ENCODE measurements around the gene CPZ.
"Not testable (repeated sequence)": the region's sequence is repeated elsewhere in the genome, so short reads cannot be mapped to it uniquely, and the experiment has no call there.

Gene CPZ

DNA sequence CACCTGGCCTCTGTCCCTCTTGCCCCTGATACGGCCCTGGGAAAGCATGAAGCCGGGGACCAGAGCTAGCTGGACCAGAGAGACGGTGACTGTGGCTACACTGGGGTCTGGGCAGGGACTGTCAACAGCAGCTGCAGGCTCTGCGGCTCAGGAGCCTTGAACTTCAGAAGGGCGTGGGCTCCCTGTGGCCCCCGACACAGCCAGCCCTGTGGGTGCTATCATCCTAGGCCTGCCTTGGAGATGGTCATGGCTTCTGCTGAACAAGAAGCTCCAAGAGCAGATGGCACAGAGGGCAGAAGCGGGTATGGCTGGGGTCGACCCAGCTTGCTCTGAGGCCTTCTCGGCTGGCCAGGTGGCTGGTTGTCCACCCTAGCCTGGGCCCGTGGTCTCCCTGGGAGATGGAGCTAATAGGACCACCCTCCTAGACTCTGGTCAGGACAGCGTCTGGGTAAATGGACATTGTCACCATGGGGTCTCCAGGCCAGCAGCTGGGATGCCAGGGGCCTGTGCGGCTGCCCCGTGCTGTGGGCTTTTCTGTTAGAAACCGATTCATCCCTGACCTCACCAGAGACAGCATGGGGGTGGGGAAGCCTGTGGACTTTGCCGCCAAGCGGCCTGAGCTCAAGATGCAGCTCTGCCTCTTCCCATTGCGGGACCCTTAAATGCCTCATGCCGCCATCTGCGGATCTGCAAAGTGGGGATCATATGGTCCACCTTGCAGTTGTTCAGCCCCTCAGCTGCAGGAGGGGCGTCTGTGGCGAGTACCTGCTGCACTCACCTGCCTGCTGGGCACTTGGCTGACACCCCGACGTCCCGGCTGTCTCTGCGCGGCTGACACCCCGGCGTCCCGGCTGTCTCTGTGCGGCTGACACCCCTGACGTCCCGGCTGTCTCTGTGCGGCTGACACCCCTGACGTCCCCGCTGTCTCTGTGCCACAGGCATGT, 21.1 kb downstream of the CPZ start:
- no peak for DNase-seq

DNA sequence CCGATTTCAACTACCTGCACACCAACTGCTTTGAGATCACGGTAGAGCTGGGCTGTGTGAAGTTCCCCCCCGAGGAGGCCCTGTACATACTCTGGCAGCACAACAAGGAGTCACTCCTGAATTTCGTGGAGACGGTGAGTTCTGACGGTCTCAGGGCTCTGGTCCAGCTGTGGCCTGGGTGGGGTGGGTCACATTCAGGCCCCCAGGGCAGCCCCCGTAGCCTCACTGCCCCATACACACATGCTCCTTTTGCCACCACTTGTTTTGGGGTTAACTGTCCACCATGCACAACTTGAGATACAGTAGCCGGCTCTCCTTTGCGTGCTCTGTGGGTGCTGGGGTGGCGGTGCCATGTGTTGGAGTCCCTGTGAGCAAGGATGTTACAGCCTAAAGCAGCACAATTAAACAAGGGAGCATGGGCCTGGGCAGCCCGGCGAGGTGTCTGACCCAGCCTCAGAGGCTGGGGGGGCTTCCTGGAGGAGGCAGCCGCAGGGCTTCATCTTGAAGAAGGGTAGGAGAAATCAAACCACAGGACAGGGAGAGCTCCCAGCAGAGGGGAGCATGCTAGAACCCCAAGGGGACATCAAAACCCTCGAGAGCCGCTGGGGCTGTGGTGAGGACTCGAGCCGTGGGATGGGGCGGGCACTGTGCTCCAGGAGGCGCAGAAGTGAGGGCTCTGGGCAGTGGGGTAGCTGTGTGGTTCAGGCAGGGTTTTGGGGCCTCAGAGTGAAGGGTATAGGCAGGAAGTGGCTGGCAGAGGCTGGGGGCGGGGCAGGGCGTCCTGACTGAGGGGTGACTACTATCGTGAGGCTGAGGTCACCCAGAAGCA, 22.0 kb downstream of the CPZ start:
- no peak for DNase-seq

DNA sequence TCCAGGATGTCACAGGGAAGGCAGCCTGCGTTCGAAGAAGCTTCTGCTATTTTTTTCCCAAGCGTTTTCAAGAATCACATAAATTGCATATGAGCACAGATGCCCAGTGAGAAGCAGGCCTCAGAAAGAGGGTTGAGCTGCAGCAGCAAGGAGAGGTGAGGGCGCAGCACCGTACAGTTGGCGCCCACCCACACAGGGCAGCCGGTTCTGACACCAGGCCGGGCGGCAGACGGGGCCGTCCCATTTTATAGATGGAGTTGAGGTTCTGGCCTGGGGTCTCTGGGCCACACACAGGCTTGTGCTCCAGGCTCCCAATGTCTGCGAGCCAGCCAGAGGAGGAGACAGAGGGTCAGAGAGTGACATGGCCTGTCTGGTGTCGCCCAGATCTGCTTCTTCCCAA, 22.8 kb downstream of the CPZ start:
- no peak for DNase-seq

DNA sequence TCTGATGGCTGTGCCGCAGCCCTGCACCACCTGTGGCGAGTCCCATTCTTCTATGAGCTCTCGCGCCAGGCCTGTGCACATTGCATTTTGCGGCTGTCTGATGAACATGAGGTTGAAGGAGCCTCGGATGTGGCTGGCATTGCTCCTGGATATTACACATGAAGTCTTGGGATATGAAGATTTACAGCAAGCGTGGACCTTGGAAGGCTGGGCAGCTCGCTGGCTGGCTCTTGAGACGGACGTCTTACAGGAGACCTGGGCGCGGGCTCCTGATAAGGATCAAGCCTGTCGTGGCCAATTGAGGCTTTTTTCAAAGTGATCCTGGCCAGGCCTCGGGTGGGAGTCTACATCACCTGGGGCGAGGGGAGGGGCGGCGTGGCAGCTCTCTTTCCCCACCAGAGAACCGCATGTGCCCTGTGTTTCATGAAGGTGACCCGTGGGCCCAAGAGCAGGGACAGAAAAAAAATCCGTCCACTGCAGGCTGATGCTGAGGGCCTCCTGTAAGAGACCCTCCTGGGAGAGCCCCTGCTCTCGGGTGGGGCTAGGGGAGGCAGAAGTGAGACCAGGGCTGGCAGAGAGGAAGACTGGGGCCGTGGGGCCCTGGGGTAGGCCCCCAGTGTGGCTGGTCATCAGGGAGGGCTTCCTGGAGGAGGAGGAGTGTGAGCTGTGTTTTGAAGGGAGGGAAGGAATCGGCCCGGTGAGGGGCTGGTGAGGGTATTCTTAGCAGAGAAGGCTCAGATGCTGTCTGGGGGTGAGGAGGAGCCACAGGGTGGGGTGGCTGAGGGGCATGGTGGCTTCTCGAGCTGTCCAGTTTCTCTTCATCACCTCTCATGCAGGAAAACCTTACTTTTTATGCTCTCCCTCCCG, 23.6 kb downstream of the CPZ start:
- DNase-seq: no peak

DNA sequence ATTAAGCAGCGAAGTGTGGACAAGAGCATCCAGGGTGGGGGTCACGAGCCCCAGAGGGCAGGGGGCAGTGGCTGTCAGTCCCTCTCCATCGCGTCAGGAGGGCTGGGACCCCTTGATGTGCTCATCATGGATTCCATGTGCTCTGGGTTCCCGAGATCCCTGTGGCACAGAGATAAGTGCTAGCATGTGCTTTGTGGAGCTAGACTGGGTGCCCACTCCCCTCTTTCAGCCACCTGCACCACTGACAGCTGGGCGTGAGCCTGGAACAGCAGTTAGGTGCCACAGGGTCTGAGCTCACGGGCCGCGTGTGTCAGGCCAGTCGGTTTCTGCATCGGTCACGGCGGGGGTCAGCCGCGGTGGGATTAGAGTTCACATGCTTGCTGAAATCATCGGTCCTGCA, 24.3 kb downstream of the CPZ start:
- DNase-seq: no peak

DNA sequence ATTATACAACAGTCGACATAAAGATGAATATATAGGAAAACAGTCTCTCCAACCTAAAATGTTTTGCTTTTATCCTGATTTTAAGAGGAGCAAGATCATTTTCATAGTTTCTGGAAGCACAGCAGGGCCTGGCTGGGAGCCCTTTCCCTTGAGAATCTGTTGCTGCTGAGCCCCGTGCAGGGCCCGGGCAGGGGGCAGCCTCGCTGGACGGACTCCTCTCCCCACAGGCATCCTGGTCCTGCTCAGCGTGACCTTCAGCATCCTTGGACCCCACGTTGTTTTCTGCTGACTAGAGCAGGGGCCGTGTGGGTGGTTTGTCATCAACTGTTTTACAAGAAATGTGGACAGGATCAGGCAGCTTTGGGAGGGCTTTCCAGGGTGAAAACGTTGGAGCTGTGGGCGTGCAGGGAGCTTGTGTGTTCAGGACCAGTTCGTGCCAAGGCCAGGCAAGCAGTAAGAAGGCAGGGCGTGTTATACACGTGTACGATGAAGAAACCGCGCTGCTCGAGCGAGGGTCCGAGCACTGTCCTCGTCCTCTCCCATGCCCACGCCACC, 25.0 kb downstream of the CPZ start:
- no peak for DNase-seq

DNA sequence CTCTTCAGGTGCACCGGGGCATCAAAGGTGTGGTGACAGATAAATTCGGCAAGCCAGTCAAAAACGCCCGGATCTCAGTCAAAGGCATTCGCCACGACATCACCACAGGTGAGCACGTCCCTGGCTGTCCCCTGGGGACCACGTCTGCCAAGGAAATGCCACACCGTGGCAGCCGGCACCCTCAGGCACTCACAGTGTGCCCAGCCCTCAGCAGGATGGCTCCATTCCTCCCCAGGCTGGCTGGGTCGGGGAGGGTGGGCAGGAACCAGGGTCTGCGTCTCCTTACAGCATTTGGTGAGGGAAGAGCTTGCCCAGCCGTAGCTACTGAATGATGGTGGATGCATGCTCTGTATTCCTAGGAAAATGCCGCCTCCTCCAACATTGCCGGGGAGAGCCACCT, 25.9 kb downstream of the CPZ start:
- DNase-seq: no peak

DNA sequence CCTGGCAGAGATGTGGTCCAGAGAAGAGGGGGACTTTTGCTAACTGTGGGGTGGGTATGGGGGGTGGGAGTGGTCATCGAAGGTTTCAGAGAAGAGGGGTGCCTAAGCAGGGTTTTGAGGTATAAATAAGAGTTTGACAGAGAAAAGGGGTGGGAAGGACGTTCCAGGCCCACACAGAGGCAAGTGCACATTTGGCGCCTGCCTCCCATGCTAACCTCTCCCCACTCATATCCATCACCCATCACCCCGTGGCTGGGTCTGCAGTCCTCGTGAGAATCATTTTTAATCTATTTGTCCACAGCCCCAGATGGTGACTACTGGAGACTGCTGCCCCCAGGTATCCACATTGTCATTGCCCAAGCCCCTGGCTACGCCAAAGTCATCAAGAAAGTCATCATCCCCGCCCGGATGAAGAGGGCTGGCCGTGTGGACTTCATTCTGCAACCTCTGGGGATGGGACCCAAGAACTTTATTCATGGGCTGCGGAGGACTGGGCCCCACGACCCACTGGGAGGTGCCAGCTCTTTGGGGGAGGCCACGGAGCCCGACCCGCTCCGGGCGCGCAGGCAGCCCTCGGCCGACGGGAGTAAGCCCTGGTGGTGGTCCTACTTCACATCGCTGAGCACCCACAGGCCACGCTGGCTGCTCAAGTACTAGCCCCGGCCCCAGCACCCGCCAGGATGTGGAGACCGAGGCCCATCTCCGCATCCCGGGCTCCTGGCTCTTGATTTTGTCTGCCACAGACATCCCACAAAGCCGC, 26.6 kb downstream of the CPZ start:
- no peak for DNase-seq

DNA sequence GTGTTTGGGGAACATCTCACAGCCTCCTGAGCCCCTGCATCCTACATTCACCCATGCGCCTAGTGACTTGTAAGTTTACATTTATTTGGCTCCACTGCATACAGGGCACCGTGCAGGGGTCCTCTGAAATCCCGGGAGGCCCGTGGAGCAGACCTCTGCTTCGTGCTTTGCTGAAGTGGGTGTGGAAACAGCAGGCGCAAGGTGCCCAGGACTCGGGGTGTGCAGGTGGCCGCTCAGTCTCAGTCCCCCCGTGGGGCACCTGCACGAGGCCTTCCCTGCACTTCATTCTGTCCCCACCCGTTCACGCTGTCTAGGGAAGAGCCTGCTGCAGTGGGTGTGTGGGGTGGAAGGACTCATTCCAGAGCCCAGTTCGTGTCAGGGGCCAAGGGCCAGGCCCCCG, 28.6 kb downstream of the CPZ start:
- not testable (repeated sequence) for DNase-seq

DNA sequence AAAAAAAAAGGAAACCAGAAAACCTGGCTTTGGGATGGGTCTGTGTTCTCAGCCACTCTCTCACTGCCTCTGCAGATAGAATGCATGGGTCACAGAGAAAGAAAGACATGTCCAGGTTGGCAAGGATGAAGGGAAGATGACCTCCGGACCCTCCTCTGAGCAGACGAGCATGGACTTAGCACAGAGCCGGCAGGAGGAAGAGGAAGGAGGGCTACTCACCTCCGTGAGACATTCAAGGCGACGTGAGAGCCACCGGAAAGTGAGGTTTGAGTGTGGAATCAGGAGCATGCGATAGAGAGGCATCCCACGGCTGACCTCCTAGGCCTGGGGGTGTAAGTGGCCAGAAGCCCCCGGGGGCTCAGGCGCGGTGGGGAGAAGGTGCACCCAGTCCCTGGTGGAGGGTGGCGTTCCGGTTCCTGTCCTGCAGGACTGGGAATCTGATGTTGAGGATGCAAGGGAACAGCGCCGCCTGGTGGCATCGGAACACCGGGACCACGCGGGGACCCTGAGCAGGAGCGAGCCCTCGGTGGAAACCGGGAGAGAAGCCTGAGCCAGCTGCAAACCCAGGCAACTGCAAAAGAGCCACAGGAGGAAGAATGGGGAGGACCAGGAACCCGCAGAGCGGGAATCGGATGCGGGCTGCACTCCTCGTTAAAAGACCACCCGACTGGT, 32.2 kb downstream of the CPZ start:
- DNase-seq: not testable (repeated sequence)

DNA sequence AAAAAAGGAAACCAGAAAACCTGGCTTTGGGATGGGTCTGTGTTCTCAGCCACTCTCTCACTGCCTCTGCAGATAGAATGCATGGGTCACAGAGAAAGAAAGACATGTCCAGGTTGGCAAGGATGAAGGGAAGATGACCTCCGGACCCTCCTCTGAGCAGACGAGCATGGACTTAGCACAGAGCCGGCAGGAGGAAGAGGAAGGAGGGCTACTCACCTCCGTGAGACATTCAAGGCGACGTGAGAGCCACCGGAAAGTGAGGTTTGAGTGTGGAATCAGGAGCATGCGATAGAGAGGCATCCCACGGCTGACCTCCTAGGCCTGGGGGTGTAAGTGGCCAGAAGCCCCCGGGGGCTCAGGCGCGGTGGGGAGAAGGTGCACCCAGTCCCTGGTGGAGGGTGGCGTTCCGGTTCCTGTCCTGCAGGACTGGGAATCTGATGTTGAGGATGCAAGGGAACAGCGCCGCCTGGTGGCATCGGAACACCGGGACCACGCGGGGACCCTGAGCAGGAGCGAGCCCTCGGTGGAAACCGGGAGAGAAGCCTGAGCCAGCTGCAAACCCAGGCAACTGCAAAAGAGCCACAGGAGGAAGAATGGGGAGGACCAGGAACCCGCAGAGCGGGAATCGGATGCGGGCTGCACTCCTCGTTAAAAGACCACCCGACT, 37.8 kb downstream of the CPZ start:
- not testable (repeated sequence) for DNase-seq

DNA sequence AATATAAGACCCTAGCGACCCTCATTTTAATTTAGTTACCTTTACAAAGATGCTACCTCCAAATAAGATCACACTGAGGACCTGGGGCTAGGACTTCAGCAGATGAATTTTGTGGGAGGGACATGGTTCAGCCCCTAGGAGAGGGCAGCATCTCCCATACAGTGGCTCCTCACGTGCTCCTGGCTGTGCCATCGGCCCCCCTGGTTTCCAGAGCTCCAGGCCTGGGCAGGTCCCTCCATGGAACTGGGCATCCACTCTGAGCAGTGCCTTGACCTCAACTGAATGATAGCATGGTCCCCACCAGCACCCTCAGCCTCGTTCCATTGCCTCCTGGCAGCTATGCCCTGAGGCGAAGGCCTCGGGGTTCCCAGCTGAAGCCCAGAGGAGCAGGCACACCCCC, 39.3 kb downstream of the CPZ start:
- not testable (repeated sequence) for DNase-seq

DNA sequence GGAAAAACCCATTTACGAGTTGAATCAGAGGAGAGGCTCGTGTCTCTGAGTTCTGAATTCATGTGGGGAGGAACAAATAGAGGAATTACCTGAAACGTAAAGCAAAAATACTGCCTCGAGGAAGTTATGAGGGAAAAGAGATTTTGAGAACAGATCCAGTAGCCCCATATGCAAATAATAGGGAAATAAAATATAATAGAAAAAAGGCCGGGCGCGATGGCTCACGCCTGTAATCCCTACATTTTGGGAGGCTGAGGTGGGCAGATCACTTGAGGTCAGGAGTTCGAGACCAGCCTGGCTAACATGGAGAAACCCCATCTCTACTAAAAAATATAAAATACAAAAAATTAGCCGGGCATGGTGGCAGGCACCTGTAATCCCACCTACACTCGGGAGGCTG, 42.2 kb downstream of the CPZ start:
- not testable (repeated sequence) for DNase-seq

DNA sequence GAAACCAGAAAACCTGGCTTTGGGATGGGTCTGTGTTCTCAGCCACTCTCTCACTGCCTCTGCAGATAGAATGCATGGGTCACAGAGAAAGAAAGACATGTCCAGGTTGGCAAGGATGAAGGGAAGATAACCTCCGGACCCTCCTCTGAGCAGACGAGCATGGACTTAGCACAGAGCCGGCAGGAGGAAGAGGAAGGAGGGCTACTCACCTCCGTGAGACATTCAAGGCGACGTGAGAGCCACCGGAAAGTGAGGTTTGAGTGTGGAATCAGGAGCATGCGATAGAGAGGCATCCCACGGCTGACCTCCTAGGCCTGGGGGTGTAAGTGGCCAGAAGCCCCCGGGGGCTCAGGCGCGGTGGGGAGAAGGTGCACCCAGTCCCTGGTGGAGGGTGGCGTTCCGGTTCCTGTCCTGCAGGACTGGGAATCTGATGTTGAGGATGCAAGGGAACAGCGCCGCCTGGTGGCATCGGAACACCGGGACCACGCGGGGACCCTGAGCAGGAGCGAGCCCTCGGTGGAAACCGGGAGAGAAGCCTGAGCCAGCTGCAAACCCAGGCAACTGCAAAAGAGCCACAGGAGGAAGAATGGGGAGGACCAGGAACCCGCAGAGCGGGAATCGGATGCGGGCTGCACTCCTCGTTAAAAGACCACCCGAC, 43.5 kb downstream of the CPZ start:
- not testable (repeated sequence) for DNase-seq

DNA sequence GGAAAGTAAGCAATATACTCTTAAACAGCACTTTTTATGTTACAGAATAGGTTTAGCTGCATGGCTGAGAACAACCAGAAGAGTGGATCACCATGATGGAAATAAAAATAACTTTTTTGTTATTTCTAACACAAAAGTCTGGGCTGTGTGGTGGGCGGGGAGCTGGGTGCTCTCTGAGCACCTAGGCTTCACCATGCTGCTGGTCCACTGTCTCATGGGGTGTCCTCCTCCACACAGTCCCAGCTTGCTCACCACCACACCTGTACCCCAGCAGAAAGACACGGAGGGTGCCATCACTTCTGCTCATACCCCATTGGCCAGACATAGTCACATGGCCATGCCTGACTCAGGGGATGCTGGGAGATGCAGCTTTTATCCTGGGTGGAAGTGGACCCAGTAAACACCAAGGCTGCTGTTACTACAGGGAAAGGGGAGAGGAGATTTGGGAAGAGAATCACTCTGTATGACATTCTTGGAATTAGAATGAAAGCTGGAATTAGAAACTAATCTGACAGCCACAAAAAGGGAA, 45.0 kb downstream of the CPZ start:
- DNase-seq: no peak

DNA sequence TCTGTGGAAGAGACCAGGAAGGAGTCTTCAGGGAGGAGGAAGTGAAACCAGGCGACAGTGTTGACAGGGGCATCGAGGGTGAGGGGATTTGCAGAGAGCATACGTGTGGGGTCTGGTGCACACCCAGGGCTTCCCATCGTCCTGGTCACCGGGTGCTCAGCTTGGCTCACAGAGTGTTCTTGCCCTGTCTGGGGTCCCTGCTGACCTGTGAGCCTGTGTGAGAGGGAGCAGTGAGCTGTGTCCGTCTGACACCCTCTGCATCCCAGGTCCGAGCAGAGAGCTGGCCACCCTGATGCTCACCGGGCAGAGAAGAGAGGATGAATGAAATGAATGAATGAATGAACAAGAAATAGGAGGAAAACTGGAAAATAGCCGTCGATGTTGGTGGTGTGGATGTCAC, 46.5 kb downstream of the CPZ start:
- no peak for DNase-seq

DNA sequence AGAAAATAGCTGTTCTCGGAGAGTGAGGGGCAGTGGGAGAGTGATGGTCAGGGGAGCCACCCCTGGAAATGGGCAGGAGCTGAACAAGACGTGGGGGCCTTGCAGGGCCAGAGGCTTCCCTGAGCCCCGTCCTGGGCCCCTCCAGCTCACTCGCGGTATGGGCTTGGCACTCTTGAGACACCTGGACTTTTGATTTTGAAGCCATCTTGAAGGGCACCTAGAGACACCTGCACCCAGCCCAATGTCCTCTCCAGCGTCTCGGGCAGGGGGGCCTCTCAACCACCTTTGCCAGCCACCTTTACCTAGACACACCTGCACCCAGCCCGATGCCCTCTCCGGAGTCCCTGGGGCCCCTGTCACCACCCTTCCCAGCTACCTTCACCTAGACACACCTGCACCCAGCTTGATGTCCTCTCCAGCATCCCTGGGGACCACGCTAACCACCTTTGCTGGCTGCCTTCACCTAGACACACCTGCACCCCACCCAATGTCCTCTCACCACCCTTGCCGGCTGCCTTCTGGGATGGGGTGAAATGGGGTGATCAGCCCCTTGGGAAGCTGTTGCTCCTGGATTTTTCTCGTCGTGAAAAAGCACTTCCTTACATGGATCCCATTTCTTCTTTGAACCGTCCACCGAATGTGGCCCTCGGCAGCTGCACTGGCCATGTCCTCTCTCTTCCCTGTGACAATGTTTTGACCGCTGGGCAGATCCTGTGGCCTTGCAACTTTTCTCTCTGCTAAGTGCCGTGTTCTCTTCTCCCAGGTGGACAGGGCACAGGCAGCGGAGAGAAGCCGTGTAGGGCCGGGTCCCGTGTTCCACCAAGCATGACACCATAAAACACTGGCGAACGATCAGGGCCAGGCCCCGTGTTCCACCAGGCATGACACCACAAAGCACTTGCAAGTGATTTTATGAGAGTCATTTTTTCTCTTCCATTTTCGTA, 47.5 kb downstream of the CPZ start:
- no peak for DNase-seq

DNA sequence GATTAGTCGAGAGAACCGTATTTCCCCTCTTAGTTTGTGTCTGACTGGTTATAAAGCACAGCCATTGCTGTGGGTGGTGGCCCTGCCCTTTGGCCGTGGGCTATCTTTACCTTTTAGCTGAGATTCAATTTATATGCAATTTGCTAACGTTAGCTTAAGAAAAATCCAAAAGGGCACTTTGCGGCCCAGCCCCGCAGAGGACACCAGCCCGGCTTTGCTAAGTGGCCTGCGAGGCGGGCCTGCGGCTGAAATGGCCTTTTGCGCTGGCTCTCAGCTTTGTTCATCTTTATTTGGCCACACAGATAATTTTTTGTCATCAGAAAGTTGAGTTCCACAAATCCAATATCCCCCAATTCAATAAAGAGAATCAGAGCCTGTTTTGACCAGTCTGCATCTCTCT, 48.3 kb downstream of the CPZ start:
- DNase-seq: no peak

DNA sequence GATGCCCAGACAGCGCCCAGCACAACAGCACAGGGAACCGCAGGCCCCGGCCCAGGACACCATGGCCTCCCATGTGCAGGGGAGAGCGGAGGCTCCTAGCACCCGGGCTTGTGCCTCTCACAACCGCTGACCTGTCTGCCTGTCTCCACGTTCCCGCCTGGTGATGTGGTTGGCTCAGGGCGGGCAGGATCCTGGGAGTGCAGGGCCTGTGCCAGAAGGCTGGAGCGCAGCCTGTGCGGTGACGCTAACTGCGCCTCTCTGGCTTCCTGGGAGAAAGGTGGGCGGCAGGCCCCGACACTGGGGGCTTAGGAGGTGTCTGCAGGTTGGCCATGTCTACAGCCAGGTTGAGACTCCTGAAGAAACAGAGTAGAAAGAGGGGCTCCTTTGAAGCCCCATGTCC, 48.7 kb downstream of the CPZ start:
- no peak for DNase-seq
